Medulla oblongata (tissue), 1 donor: ENCODE measurements around the gene KIFC1.
A peak's percentile ranks its signal among the peaks of the same experiment; 100 is the strongest.
"Not testable (repeated sequence)": the region's sequence is repeated elsewhere in the genome, so short reads cannot be mapped to it uniquely, and the experiment has no call there.

ENCODE experiments used
- DNase-seq: peaks from one replicate; pipeline ENCODE4 v3.0.0-alpha.2; 2015; ENCODE audit errors: extremely low spot score

KIFC1 gene

GRCh38 chr6:33373960-33374910 lies 17.4 kb upstream of the KIFC1 start:
- no peak for DNase-seq

GRCh38 chr6:33375143-33375671 lies 16.4 kb upstream of the KIFC1 start:
- DNase-seq = peak; percentile 69

GRCh38 chr6:33377171-33377570 lies 14.5 kb upstream of the KIFC1 start:
- DNase-seq = no peak

- DNase-seq = not testable (repeated sequence)
Observed at GRCh38 chr6:33379184-33379583, 12.4 kb upstream of the KIFC1 start.

- DNase-seq = no peak
Observed at GRCh38 chr6:33380272-33380981, 11.2 kb upstream of the KIFC1 start.

- no peak for DNase-seq
Observed at GRCh38 chr6:33383427-33384185, 8.0 kb upstream of the KIFC1 start.

GRCh38 chr6:33384581-33385020 lies 7.0 kb upstream of the KIFC1 start:
- DNase-seq = no peak

GRCh38 chr6:33390173-33390572 lies 1.4 kb upstream of the KIFC1 start:
- DNase-seq = no peak

GRCh38 chr6:33390767-33391277 lies 801 bp upstream of the KIFC1 start:
- no peak for DNase-seq

GRCh38 chr6:33391922-33392594 lies 435 bp downstream of the KIFC1 start:
- DNase-seq = no peak

GRCh38 chr6:33392595-33392948 lies 949 bp downstream of the KIFC1 start:
- DNase-seq = no peak

- no peak for DNase-seq
Observed at GRCh38 chr6:33392979-33393378, 1.4 kb downstream of the KIFC1 start.

GRCh38 chr6:33397541-33397940 lies 5.9 kb downstream of the KIFC1 start:
- DNase-seq = no peak

GRCh38 chr6:33398601-33399000 lies 7.0 kb downstream of the KIFC1 start:
- DNase-seq = not testable (repeated sequence)

GRCh38 chr6:33399881-33400280 lies 8.3 kb downstream of the KIFC1 start:
- DNase-seq = not testable (repeated sequence)

GRCh38 chr6:33404884-33405283 lies 13.3 kb downstream of the KIFC1 start:
- no peak for DNase-seq

- no peak for DNase-seq
Observed at GRCh38 chr6:33405386-33405940, 13.8 kb downstream of the KIFC1 start.

- DNase-seq = no peak
Observed at GRCh38 chr6:33406126-33406525, 14.5 kb downstream of the KIFC1 start.

GRCh38 chr6:33407132-33407718 lies 15.6 kb downstream of the KIFC1 start:
- no peak for DNase-seq

- DNase-seq = peak; percentile 98
Observed at GRCh38 chr6:33410050-33410710, 18.6 kb downstream of the KIFC1 start.
